Neural progenitor cell (in vitro differentiated cells): ENCODE results near the gene OR2A12.

Source experiments
- CTCF ChIP-seq: fragments of 200-600 bp; sonication (generic); IDR thresholded peaks from 2 replicates; pipeline ENCODE4 v1.5.1; 2017; ENCODE audit warnings: antibody characterized with exemption, mild to moderate bottlenecking
- EZH2phosphoT487 ChIP-seq: fragments of 200-600 bp; sonication (generic); IDR thresholded peaks from 2 replicates; pipeline ENCODE4 v1.6.1; 2017; ENCODE audit warnings: antibody characterized with exemption

GRCh38 chr7:144113651-144114050, 27.6 kb downstream of the OR2A12 start:
- TF ChIP-seq CTCF = no peak
- TF ChIP-seq EZH2phosphoT487 = no peak
